ENCODE results near the gene MTSS2.
A peak's percentile ranks its signal among the peaks of the same experiment; 100 is the strongest.

The MTSS2 gene, protein sequence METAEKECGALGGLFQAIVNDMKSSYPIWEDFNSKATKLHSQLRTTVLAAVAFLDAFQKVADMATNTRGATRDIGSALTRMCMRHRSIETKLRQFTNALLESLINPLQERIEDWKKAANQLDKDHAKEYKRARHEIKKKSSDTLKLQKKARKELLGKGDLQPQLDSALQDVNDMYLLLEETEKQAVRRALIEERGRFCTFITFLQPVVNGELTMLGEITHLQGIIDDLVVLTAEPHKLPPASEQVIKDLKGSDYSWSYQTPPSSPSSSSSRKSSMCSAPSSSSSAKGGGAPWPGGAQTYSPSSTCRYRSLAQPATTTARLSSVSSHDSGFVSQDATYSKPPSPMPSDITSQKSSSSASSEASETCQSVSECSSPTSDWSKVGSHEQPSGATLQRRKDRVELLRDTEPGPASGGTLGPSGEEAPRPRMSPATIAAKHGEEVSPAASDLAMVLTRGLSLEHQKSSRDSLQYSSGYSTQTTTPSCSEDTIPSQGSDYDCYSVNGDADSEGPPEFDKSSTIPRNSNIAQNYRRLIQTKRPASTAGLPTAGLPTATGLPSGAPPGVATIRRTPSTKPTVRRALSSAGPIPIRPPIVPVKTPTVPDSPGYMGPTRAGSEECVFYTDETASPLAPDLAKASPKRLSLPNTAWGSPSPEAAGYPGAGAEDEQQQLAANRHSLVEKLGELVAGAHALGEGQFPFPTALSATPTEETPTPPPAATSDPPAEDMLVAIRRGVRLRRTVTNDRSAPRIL

GRCh38 chr16:70685938-70686375 lies at the start of gene MTSS2:
MTSS2 (minus strand) TSS chr16:70686053; CDS start chr16:70685791, 262 bp downstream.
- peak; percentile 66 for DNase-seq (ENCODE audit: low read depth)

DNA sequence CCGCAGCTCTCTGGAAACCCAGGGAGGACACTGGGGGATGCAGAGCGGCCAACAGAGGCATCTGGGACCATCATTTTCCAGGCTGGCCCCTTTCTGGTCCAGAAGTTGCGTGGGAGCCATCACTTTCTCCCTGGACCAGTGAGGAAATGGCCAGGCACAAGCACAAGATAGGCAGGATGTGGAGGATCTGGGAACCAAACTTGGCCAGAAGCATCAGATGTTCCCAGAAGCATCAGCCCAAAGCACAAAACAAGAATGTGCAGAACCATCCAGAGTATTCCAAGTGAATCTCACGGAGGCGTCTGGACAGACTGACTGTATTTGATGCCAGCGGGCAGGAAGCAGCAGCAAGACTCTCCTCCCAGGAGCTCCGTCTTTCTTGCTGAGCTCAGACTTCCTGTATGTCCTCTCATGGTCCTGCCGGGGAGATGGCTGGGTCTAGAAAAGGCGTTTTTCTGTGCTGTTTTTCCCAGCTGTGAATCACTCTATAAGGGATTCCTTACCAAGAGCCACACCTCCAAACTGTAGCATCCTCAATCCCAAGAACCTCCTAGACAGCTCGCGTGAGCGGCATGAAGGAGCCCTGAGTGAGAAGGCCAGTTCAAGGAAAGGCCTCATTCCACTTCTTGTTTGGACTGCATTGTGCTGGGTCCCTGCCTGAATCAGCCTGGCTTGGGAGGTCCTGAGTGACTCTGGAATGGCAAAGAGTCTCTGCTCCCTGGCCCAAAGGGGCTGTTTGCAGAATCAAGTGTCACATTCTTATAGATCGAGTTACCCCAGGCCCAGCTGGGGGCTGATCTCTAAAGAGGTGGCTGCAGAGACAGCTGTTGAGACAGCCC lies 49.5 kb upstream of the MTSS2 start:
- DNase-seq (ENCODE audit: low read depth): no peak

DNA sequence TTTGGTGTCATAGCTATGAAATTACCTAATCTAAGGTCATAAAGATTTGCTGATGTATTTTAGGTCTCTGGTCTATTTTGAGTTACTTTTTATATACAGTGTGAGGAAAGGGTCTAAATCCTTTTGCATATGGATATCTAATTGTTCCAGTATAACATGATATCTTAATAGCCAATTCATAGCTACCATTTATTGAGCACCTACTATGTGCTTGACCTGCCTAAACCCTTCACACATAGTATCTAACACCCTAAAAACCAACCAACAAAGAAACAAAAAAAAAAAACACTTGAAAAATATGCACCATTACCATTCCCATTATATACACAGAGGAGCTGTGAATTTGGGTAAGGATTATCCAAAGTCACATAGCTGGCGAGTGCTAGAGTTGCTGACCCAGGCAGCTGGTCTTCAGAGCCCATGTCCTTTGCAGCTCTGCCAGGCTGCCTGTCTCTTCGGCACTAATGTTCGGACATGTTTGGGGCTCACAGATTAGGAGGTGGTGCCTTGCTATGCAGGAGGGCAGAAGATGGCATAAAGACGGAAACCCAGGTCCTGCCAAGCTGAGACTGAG lies 48.8 kb upstream of the MTSS2 start:
- DNase-seq (ENCODE audit: low read depth): no peak

- DNase-seq (ENCODE audit: low read depth): no peak
Observed at GRCh38 chr16:70730944-70731343, 45.1 kb upstream of the MTSS2 start.

DNA sequence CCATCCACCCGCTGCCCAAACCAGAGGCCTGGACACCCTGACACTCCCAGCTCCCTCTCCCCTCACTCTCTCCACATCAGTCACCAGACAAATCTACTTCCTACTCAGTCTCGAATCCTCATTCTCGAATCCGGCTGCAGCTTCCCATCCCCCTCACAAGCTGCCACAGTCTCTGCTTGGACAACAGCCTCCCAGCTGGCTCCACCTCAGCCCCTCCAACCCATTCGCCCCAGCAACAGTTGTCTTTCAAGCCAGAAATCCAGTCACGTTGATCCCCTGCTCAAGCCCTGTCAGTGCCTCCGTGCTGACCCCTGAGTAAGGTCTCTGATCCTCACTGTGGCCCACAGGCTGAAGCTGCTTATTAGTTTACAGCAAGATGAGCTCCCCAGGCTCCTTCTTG lies 44.2 kb upstream of the MTSS2 start:
- DNase-seq (ENCODE audit: low read depth): no peak

- no peak for DNase-seq (ENCODE audit: low read depth)
Observed at GRCh38 chr16:70729292-70729691, 43.4 kb upstream of the MTSS2 start.

DNA sequence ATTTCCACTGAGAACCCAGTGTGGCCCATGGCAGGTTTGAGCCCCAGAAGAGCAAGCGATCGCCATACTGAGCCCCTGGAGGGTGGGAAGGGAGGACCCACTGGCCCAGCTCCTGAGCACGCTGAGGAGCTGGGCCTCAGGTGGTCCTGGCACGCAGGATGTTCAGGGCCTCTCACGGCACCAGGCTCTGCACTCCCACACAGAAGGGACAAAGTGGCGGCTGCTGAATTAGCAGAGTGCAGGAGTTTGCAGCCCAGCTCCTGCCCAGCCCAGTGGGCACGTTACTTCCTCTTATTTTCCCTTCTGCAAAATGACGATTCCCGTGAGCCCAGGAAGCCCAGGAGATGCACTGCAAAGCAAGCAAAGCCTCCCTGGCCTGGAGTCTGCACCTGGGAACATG lies 42.3 kb upstream of the MTSS2 start:
- no peak for DNase-seq (ENCODE audit: low read depth)

- no peak for DNase-seq (ENCODE audit: low read depth)
Observed at GRCh38 chr16:70726892-70727361, 41.1 kb upstream of the MTSS2 start.

DNA sequence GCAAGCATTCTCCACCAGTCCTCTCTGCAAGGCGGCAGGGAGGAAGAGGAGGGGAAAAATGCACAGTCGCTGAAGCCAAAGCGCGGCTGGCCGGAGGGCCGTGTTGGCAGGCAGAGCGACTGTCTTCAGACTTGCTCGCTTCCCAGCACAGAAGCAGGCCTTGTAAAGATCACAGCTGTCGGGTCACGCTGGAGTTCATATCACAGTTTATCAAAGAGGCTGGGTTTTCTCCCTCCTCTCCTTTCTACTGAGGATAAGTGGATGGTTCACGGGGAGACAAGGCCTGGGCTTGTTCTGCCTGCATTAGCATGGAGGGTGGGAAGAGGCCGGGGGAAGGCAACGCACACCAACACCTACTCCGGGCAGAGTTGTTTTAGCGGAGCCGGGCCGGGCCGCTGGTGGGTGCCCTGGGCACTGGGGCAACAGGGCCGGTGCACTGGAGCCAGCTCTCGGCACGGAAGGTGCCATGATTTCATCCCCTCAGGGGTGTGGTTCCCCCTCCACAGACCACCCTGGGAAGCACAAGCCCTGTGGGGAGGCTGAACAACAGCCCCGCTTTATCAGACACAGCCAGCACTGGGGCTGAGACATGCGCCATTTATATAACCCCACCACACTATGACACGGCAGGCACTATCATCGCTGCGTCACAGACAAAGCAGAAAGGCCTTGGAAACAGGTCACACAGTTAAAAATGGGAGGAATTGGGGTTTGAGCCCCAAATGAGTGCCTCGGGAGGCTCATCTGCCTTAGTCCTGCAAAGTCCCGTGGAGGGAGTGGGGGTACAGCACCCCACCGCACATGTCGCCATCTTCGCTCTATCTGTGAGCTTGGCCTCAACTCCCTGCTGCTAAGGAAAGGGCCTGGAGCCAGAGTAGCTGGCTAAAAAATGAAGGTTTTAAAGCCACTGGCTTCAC lies 40.3 kb upstream of the MTSS2 start:
- no peak for DNase-seq (ENCODE audit: low read depth)

- DNase-seq (ENCODE audit: low read depth): no peak
Observed at GRCh38 chr16:70725024-70725911, 39.4 kb upstream of the MTSS2 start.

DNA sequence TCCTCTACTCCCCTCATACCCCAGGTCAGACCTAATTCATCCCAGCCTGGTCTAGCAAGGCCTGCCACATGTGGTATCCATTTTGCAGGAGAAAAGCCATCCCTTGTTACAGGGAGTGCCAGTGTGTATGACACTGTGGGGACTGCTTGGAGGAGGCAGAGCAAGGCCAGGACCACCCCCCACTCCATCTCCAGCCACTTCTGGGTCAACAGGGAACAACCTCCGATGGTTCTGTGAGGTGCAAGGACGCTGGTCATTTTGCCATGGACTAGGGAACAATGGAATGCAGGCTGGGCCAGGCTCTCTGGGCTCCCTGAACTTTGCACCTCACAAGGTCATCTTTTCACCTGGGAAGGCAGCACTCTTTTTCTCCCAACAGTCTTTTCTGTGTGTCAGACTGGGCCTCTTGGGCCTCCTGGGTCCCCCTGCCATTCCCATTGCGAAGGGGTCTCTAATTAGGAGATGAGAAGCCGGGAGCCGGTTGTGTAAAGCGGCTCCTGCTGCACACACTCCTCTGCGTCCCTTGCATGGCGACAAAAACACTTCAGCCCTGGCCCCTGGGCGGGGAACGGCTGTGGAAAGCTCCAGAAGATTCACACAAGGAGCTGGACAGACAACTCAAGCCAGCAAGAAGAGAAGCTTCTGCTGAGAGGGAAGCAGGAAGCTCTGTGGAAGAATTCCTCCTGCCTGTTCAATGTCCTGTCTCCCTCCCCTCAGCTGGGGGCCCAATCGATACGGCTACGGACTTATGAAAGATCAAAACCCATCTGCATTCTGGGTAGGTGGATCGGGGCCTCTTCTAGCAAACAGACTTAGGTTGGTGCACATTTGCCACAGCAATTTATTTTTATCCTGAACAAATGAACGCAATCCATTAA lies 38.5 kb upstream of the MTSS2 start:
- no peak for DNase-seq (ENCODE audit: low read depth)

DNA sequence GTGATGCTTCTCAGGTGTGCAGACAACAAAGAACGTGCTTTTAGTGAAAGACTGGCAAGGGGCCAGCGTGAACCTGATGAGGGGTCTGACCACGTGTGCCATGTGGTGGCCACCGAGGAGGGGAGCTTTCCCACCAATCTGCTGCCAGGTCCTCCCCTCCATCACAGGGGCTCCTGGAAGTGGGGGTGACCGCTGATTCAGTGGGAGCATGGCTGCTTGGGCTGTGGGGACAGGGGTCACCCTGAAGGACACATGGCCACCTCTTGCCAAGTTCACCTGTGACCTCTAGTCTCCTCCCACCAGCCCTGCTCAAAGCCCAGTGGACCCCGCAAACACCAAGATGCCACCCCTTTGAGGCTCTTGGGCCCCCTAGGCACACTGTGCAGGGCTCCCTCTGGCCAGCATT lies 37.9 kb upstream of the MTSS2 start:
- no peak for DNase-seq (ENCODE audit: low read depth)

- no peak for DNase-seq (ENCODE audit: low read depth)
Observed at GRCh38 chr16:70721202-70721963, 35.5 kb upstream of the MTSS2 start.

GRCh38 chr16:70720425-70721201 lies 34.8 kb upstream of the MTSS2 start:
- DNase-seq (ENCODE audit: low read depth): no peak

DNA sequence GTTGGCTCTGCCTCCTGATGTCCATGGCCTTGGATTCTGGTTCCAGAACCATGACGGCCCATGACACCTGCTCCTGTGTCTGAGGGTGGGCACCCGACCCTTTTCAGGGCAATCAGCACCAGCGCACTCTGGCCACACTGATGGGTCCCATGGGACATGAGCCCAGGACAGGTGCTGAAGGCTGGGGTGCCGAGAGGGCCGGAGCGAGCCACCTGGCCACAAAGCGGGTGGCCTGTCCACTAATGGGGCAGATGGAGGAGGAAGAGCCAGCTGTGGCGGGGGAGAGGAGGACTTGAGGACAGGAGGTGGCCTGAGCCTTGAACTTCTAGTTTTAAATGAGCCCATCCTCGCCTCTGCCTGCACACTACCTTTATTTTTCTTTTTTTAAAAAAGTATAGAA lies 31.2 kb upstream of the MTSS2 start:
- no peak for DNase-seq (ENCODE audit: low read depth)

GRCh38 chr16:70715860-70716357 lies 30.1 kb upstream of the MTSS2 start:
- DNase-seq (ENCODE audit: low read depth): peak; percentile 61

All from fibroblast of the conjunctiva (primary cell).